HG03575 (cell line): ENCODE measurements around the gene TSSK2.
A peak's percentile ranks its signal among the peaks of the same experiment; 100 is the strongest.

Experiments
- ATAC-seq: cut with Tn5 transposase; IDR thresholded peaks from one replicate; pipeline ENCODE4 v1.9.1; 2021; ENCODE audit not compliant: unreplicated experiment, insufficient number of reproducible peaks, low FRiP score; ENCODE audit errors: extremely low read depth

Gene TSSK2

DNA sequence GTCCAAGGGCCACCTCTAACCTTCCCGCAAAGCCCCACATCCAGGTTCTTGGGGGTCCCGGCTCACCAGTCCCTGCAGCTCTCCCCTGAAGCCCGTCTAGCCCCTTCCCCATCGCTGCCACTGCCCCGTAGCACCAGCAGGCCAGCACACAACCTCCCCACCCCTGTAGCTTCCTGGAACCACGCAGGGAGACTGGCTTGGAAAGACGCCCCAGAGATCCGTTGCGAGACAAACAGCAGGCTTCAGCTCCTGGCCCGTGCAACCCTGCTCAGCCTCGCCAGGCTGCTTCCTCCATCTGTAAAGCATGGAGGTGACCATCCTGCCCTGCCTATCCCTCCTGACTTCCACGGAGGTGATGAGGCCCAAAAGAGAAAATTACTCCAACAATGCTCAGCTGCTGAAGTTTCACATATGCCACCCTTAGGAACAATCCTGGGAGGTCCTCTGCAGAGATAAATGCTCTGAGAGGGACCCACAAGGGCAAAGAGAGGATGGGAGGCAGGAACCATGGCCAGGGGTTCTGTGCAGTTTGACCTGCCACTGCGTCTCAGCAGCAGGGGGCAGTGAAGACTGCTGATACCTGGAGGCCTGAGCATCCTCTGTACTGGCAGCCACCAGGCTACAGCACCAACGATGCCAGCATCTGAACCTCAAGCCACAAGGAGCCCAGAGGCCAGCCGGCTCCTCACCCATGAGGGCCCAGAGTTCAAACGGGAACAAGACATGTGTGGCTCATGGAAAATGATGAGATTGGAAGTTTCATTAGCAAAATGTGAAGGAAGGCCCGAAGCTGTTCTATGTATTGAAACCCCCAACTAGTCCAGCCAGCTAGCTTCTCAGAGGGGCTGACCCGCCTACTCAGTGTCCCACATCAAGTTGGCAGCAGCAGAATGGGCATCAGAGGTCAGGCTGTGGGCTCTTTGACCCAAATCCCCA, 25.0 kb upstream of the TSSK2 start:
- no peak for ATAC-seq

DNA sequence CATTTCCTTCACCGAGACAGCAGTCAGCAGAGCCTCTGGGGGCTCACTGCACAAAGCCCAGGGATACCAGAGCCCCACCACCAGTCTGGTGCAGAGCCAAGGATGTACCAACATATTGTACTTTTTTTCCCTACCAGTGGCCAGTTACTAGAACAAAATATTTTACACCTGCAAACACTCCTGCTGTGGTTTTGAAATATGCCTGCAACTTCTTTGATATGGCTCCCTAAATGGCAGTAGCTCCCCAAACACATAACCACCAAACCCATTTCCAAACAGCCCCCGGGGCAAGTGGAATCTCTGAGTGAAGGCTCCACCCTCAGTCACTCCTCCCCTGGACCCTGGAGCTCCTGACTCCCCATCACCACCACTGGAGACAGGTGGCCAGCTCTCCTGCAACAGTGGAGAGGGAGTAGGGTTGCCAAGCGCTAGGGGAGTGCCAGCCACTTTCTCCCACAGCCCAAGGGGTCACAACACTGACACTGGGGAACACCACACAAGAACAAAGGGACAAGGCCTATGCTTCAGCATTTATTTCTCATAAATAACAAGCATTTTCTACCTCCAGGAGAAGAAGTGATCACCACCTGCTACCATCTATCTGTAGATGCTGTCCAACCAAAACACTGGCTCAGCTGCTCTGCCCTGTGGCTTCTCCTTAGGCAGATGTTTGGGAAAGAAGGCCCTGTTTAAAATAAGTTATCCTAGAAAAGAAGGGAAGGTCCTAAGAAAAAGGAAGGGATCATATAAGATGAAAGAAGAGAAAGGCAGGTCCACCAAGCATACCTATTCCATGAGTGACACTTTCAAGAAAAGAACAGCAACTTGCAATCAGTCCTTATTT, 24.0 kb upstream of the TSSK2 start:
- no peak for ATAC-seq

DNA sequence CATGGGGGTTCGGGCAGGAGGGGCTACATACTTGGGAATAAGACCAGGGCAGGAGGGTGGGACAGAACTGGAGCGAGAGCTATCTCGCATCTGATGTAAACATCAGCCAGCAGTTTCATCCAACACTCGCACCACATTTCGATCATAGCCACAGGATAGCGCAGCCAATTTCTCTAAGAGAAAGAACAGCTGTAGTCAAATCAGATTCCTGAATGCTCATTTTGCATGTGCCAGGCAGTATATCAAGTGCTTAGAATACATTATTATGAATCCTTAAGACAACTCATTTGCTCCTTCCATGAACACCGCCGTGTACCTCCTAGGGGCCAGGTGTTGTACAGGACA, 23.4 kb upstream of the TSSK2 start:
- no peak for ATAC-seq

DNA sequence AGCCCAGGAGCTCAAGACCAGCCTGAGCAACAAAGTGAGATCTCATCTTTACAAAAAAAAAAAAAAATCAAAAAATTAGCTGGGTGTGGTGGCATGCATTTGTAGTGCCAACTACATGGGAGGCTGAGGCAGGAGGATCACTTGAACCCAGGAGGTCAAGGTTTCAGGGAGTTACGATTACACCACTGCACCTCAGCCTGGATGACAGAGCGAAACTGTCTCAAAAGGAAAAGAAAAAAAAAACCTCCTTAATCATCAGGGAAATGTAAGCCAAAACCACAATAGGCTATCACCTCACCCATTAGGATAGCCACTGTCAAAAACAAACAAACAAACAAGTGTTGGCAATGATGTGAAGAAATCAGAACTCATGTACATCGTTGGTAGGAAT, 22.3 kb upstream of the TSSK2 start:
- ATAC-seq: no peak

DNA sequence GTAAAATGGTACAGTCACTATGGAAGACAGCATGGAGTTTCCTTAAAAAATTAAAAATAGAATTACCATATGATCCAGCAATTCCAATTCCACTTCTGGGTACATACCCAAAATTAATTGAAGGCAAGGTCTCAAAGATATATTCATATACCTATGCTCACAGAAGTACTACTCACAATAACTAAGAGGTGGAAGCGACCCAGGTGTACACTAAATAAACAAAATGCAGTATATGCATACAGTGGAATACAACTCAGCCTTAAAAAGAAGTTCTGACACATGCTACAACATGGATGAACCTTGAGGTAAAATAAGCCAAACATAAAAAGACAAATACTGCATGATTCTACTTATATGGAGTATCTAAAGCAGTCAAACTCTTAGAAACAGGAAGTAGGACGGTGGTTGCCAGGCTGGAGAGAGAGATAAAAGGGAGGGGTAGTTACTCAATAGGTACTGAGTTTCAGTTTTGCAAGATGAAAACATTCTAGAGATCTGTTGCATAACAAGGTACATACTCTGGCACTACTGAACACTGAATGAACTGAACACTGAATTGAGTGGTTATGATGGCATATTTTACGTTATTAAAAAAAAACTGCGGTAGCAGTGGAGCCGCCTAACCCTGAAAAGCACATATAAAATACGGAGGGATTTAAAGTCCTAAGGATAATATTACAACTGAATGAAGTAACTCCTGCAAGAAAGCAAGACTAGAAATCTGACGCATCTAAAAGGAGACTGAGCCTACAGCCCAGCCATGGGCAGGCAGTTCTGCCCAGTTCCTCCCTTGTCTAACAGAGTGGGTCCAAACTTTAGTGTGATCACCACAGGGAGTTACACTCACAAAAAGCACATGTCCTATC, 21.7 kb upstream of the TSSK2 start:
- ATAC-seq: peak; percentile 51

DNA sequence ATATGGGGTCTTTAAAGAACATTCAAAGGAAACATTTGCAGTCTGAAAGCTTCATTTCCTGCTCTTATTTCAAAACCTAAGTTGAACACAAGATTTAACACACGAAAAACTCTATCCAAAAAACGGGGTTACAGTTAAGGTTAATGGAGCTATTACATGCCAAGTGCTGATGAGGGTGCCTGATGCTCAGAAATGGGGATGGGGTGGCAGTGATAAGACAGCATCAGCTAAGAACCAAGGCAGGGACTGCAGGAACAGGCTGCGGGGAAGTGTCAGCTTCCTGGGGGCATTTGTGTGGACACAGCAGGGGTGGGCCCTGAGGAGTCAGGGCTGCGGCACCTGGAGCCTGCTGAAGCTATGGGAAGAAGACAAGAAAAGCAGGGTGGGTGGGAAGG, 21.0 kb upstream of the TSSK2 start:
- no peak for ATAC-seq

DNA sequence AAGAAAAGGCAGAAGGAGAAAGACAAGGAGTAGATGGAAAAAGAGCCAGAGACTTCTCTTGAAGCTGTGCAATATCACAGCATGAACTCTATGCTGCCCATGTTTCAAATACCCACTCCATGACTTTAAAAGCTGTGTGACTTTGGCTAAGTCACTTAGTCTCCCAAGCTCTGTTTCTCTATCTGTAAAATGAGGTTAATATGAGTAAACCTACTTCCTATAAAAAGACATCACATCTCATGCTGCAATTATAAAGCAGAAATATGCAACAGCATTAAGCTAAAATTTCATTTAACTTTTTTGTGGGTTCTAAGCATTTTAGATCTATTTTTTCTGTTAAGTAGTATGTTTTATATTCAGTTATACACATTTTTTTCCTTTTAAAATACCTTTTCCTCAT, 20.5 kb upstream of the TSSK2 start:
- ATAC-seq: no peak

DNA sequence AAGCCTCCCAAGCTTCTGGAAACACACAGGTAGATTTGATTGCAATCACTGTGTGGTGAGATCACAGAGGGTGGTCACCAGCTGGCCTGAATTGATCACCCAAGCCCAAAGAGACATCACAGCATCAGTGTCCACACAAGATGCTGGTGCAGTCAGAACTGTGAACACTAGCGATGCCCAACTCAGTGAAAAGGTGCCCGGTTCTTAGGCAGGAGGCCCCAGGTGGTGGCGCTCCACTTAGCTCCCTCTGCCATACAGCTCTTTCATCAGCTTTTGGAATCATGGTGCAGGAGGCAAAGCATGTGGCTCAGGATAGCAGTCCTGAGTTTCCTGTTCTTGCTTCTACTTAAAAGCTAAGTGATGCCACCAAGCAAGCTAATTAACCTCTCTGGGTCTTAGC, 20.0 kb upstream of the TSSK2 start:
- ATAC-seq: no peak

DNA sequence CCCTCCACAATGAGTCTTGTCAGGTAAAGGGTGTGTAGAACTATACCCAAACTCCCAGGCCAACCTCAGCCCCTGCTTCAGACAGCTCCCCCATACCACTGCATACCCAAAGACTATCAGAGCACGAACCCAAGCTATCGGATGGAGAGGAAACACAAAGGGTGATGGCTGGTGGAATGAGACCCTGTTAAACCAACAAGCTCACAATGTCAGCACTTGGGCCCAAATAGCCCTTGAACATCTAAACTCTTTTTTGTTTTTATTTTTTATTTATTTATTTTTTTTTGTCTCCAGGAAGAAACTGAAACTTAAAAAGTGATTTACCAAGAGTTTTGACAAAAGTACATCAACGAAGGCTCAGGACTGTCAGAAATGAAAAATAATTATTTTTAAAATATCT, 19.5 kb upstream of the TSSK2 start:
- no peak for ATAC-seq

DNA sequence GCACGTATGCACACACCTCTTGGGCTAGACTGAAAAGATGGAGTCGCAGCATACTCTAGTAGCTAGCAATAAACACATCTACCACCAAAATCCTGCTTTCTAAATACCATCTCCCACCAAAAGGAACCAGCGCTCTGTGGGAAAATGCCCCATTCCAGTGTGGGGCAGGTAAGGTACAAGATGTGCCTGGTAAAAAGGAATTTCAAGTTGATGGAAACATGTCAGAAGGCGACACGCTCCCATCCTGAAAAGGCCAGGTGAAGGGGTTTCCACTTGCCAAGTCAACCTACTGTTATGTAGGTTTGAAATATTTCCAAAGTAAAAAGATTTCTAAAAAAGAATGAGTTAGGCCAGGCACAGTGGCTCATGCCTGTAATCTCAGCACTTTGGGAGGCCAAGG, 17.7 kb upstream of the TSSK2 start:
- no peak for ATAC-seq

DNA sequence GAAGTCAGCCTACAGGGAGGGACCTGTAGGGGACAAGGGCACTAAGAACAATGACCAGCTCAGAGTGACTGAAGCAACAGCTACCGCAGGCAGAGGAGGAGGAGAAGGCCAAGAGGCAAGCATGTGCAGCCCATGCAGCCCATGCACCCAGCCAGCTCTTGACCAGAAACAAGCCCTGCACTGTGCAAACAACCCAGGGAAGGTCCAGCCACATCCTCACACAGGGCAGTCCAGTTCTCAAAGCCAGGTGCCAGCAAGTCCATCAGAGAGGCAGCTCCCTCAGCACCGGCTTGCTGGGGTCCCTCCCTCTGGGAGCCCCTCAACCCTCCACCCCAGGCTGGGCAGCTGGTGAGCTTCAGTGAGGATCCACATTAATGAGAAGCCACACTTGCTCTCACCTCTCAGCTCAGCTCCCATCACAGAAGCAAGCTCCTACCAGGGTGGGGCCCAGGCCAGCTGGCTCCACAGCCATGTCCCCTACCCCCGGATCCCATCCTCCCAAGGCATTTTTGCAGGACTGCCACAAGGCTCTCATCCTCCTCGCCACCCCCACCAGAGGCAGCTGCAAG, 16.0 kb upstream of the TSSK2 start:
- no peak for ATAC-seq

DNA sequence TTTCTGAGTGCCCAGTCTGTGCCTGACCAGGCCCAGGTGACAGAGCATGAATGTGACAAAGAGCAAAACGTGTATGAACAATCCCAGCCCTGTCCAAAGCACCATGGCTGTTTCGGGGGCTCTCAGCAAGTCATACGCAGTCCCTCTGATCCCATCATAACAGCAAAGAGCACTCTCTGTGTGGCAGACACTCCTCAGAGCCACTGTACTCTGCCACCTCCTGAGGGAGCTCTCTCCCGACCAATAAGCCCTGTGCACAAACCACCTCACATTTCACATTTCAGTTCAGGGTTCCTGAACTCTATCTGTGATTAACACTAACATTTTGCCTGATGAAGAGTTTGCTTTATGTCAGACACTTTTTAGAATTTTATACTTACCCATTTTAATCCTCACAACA, 15.5 kb upstream of the TSSK2 start:
- ATAC-seq: no peak

DNA sequence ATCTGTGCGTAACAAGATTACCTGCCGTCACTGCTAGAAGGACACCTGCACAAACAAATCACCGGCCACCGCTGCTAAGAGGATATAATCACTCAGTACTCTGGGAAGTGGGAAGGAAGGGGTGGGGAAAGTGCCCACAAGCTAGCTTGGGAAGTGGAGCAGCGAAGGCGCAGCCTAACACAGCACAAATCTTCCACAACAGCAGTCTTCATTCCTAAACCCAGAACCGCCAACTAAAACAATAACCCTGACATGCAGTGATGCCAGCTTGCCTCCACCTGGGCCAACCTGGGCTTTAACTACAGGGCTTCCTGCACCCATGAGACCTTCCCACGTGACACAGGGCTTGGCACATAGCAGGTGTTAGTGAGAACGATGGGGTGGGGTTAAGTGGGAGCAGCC, 14.0 kb upstream of the TSSK2 start:
- ATAC-seq: no peak

DNA sequence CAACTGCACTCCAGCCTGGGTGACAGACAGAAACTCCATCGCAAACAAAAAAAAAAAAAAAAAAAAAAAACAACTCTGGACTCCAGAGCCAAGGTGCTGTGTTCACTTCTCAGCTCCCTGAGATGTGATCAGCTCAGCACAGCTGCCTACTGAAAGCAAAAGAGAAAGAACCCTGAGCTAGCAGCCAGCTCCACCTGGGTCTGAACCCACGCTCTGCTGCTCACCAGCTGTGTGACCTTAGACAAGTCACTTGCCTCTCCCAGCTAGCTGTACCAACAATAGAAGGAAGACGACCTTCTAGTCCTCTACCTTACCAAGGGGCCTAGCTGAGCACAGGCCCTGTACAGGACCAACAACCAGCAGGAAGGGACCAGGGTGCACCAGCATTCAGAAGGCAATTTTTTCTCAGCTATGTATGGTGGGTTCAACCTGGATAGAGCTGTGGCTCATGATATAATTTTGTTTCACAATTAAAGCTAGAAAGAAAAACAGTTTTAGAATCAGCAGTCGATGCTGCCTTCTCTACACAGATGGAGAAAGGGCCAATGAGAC, 12.7 kb upstream of the TSSK2 start:
- ATAC-seq: no peak

DNA sequence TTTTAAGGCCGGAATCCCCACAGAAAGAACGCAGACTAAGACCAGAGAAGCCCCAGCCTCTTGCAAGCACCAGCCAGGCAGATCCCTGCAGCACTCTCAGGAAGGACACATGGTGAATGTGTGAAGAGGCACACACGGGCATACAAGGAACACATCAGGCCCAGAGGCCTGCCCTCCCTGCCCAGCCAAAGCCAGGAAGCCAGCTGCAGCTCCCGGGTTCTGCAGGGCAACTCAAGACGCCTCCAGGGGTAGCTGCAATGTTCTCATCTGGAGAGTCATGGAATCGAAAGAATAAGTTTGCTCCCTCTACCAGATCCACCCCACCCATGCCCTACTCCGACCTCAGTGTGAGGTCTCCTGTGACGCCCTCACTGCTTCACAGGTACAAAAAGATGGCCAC, 11.2 kb upstream of the TSSK2 start:
- no peak for ATAC-seq

DNA sequence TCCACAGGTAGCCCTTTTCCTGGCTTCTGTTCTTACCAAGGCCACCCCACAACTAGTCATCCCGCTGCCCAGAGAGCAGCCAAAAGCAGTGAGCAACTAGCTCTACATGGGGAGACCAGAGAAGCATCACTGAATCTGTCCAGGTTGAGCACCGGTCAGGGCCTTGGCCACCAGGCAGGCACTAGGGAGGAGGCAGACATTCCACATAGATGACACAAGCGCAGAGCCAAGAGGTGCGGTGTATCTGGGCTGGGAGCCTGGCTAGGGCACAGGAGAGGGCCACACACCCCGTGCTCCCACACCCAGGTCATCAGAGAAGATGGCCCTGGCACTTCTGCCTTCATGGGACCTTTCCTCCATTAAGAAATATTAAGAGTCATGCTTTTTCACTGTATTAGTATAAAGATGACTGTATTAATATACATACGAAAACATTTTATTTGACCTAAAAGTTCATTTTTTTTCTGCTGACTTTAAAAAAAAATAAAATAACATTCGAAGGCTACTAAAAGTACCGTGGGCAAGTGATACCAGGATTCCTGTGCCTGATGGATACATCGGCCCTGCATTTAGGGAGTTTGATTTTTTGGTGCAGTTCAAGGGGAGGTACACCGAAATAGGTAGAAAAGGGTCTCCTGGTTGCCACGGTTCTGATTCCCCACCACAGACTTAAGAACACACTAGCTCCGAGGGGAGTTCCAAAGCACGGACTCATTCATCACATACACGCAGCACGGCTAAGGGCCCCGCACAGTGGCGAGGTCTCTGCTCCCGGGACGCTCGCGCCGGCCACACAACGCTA, 10.1 kb upstream of the TSSK2 start:
- no peak for ATAC-seq

DNA sequence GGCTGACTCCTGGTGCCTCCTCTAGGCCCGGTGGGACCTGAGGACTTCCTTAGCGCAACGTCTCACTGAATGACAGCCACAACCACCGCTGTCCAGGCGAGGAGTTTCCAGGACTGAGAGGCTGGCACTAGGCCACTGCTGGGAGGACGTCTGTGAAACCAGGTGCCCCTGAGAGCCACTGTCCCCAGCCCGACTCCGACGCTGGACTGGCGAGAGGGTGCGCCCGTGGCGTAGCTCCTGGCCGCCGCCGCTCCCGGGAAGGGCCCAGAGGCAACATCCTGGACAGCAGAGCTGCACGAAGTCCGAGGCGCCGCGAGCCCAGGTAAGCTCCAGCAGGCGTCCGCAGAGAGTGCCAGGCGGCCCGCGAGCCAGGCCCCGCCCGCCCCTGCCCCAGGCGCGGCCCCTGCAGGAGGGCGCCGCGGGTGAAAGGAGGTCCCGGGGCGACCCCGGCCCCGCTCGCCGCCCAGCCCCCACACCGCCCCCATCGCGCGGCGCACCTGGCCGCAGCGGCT, 9.4 kb upstream of the TSSK2 start:
- ATAC-seq: no peak
